HCT116 (cell line): ENCODE measurements around the gene FAM20C. TPM values are rescaled to one million over a fixed set of nuclear protein-coding genes. Genes with fewer than 3 reads are reported as not detected.

Source experiments
- ATAC-seq: fragments of 200-7000 bp; cut with Tn5 transposase; 2 replicates; pipeline ENCODE4 v1.9.1; 2020; ENCODE audit warnings: mild to moderate bottlenecking, moderate library complexity
- BruUV-seq: library from RNA; stranded (reverse); fragments of 400-500 nt; replicated peaks from 2 replicates; lab custom pipeline; 2021; lab: Mats Ljungman, UMichigan
- CTCF ChIA-PET: fragments of 300-600 bp; sonication (Branson Sonifier 250); formaldehyde crosslinking; loops from one replicate; lab custom pipeline; 2021; ENCODE audit warnings: antibody characterized with exemption; lab: Charles Lee
- POLR2A ChIA-PET: fragments of 300-600, 350-600 bp; sonication (Branson Sonifier 250); formaldehyde crosslinking; loops from one replicate; lab custom pipeline; 2021; ENCODE audit warnings: antibody characterized with exemption; lab: Charles Lee
- RAD21 ChIA-PET, 2 experiments: fragments of 300-600 bp; sonication (Branson Sonifier 250); formaldehyde crosslinking; loops; one replicate each; lab custom pipeline; 2023; ENCODE audit warnings: low total read pairs in 2 of 2; ENCODE audit not compliant: uncharacterized antibody in 2 of 2, unreplicated experiment in 2 of 2, low non-redundant PET in 1 of 2; lab: Charles Lee
- DNase-seq: peaks from one replicate; pipeline ENCODE4 v3.0.0-alpha.2; 2010; ENCODE audit warnings: low read depth, low spot score
- H2AFZ ChIP-seq: fragments of 200-600 bp; shearing (Covaris generic), sonication (generic); 2 replicates; pipeline ENCODE4 v1.6.1; 2017; ENCODE audit warnings: low read depth, mixed run types, mixed read lengths, antibody characterized with exemption, low read length; ENCODE audit not compliant: poor library complexity, severe bottlenecking
- H3K27ac ChIP-seq: 2 replicates; pipeline ENCODE4 v1.5.1; 2012; ENCODE audit warnings: low read depth, low read length
- H3K27me3 ChIP-seq: fragments of 200-600 bp; sonication (generic); 2 replicates; pipeline ENCODE4 v1.6.1; 2016; ENCODE audit warnings: mixed run types, low read length, mixed read lengths; ENCODE audit not compliant: insufficient read depth
- H3K36me3 ChIP-seq, 2 experiments: fragments of 200-500 bp in 1 of 2; fragments of 200-600 bp in 1 of 2; sonication (Bioruptor generic) in 1 of 2; sonication (generic) in 1 of 2; 2 replicates each; pipeline versions ENCODE4 v1.5.1 to v1.6.1; 2014 to 2016; ENCODE audit warnings: low read length in 2 of 2, inconsistent platforms in 1 of 2, mixed read lengths in 1 of 2, mixed run types in 1 of 2; ENCODE audit not compliant: insufficient read depth in 2 of 2, control insufficient read depth in 1 of 2
- H3K4me1 ChIP-seq, 2 experiments: fragments of 200-600 bp in 1 of 2; sonication (generic) in 1 of 2; 2 replicates each; pipeline versions ENCODE4 v1.5.1 to v1.6.1; 2012 to 2017; ENCODE audit warnings: low read length in 2 of 2, inconsistent platforms in 1 of 2, mild to moderate bottlenecking in 1 of 2, mixed read lengths in 1 of 2, mixed run types in 1 of 2, moderate library complexity in 1 of 2; ENCODE audit not compliant: insufficient read depth in 2 of 2, control insufficient read depth in 1 of 2
- H3K4me2 ChIP-seq: fragments of 200-600 bp; sonication (generic); 2 replicates; pipeline ENCODE4 v1.6.1; 2017; ENCODE audit warnings: mixed run types, low read length, mixed read lengths
- H3K4me3 ChIP-seq, 2 experiments: fragments of 200-600 bp in 1 of 2; sonication (generic) in 1 of 2; replicated peaks in 1 of 2; 2 replicates each; pipeline ENCODE4 v1.5.1; 2011 to 2016; ENCODE audit warnings: low read length in 2 of 2, control low read depth in 1 of 2, low read depth in 1 of 2, mild to moderate bottlenecking in 1 of 2, mixed read lengths in 1 of 2, mixed run types in 1 of 2
- H3K79me2 ChIP-seq: fragments of 200-600 bp; sonication (generic); 2 replicates; pipeline ENCODE4 v1.6.1; 2017; ENCODE audit warnings: mild to moderate bottlenecking, mixed run types, low read length, moderate library complexity, mixed read lengths; ENCODE audit not compliant: insufficient read depth
- H3K9ac ChIP-seq: fragments of 200-600 bp; sonication (generic); 2 replicates; pipeline ENCODE4 v1.6.1; 2016; ENCODE audit warnings: low read length, mixed read lengths
- H3K9me2 ChIP-seq: fragments of 200-600 bp; sonication (generic), shearing (Covaris generic); 2 replicates; pipeline ENCODE4 v1.6.1; 2017; ENCODE audit warnings: mixed run types, mild to moderate bottlenecking, moderate library complexity; ENCODE audit not compliant: insufficient read depth
- H3K9me3 ChIP-seq, 2 experiments: fragments of 200-500 bp in 1 of 2; fragments of 200-600 bp in 1 of 2; sonication (Bioruptor generic) in 1 of 2; sonication (generic) in 1 of 2; 2 replicates each; pipeline ENCODE4 v1.6.1; 2014 to 2017; ENCODE audit warnings: low read length in 2 of 2, mixed read lengths in 2 of 2, inconsistent platforms in 1 of 2, low read depth in 1 of 2, mild to moderate bottlenecking in 1 of 2, mixed run types in 1 of 2, moderate library complexity in 1 of 2; ENCODE audit not compliant: control insufficient read depth in 1 of 2, insufficient read depth in 1 of 2
- H4K20me1 ChIP-seq: fragments of 200-600 bp; sonication (generic), shearing (Covaris generic); 2 replicates; pipeline ENCODE4 v1.6.1; 2017; ENCODE audit warnings: mixed run types, mild to moderate bottlenecking, moderate library complexity; ENCODE audit not compliant: insufficient read depth
- CTCF ChIP-seq, 3 experiments: fragments of 200-600 bp in 1 of 3; sonication (generic) in 1 of 3; IDR thresholded peaks in 2 of 3; conservative IDR thresholded peaks in 1 of 3; 2 replicates each; pipeline ENCODE4 v1.5.1; 2012 to 2017; ENCODE audit warnings: low read depth in 2 of 3, low read length in 2 of 3, antibody characterized with exemption in 1 of 3, borderline replicate concordance in 1 of 3, control low read depth in 1 of 3, mild to moderate bottlenecking in 1 of 3, mixed read lengths in 1 of 3, mixed run types in 1 of 3, moderate library complexity in 1 of 3; ENCODE audit not compliant: insufficient read depth in 1 of 3
- ELF1 ChIP-seq: IDR thresholded peaks from 2 replicates; pipeline ENCODE4 v1.6.1; 2012; ENCODE audit warnings: low read depth, borderline replicate concordance
- FOSL1 ChIP-seq: IDR thresholded peaks from 2 replicates; pipeline ENCODE4 v1.6.1; 2012; ENCODE audit warnings: low read depth
- MAX ChIP-seq: IDR thresholded peaks from 2 replicates; pipeline ENCODE4 v1.6.1; 2012
- POLR2AphosphoS5 ChIP-seq: IDR thresholded peaks from 2 replicates; pipeline ENCODE4 v1.6.1; 2011; ENCODE audit warnings: mild to moderate bottlenecking, low read depth, low read length, moderate library complexity
- SIN3A ChIP-seq: IDR thresholded peaks from 2 replicates; pipeline ENCODE4 v1.6.1; 2012; ENCODE audit warnings: low read depth
- SP1 ChIP-seq: IDR thresholded peaks from 2 replicates; pipeline ENCODE4 v1.6.1; 2012; ENCODE audit warnings: low read depth
- YY1 ChIP-seq: IDR thresholded peaks from 2 replicates; pipeline ENCODE4 v1.6.1; 2011; ENCODE audit warnings: low read length, low read depth, moderate library complexity, mild to moderate bottlenecking; ENCODE audit not compliant: insufficient replicate concordance; ENCODE audit errors: extremely low read depth
- ZBTB33 ChIP-seq: IDR thresholded peaks from 2 replicates; pipeline ENCODE4 v1.6.1; 2011; ENCODE audit warnings: mild to moderate bottlenecking, low read length, moderate library complexity; ENCODE audit not compliant: insufficient replicate concordance; ENCODE audit errors: extremely low read depth
- ZNF274 ChIP-seq: fragments of 200-500 bp; sonication (Bioruptor generic); IDR thresholded peaks from 2 replicates; pipeline ENCODE4 v1.6.1; 2014; ENCODE audit warnings: mild to moderate bottlenecking, low read depth, low read length, inconsistent platforms
- intact Hi-C: fragments of 100-400 bp; cut with micrococcal nuclease; formaldehyde crosslinking; loops from 2 replicates; pipeline ENCODE4 v1.10.0; 2022
- total RNA-seq: library from RNA; stranded (reverse); gene quantifications from one replicate; pipeline ENCODE4 v1.2.1, GENCODE V29; 2021; ENCODE audit not compliant: unreplicated experiment

The FAM20C gene
- total RNA-seq, 1 experiment from 2014 or later: 27.1 TPM

GRCh38 chr7:269721-270120 is 77.3 kb downstream of the FAM20C start:
- DNase-seq: no peak
- H3K27me3 ChIP-seq: no peaks in the 10 kb centered on the region
- no peak overlapping the region for H3K9ac ChIP-seq
- no peaks in the 10 kb centered on the region for H4K20me1 ChIP-seq
- ChIA-PET CTCF (no interaction called here), RAD21 (no interaction called here), POLR2A (no interaction called here)
- intact Hi-C loops: no loop called here
- H3K36me3 ChIP-seq: no peaks in the 10 kb centered on the region
- H3K9me2 ChIP-seq: no peaks in the 10 kb centered on the region
- H3K9me3 ChIP-seq: peaks cover 0 to 3% of the 10 kb centered on the region in 2 experiments; a peak in 1 of 4 replicates
- H2AFZ ChIP-seq: no peak overlapping the region
- no TSS peak for BruUV-seq
- no peak overlapping the region for H3K4me3 ChIP-seq
- no peak overlapping the region for H3K4me2 ChIP-seq
- TF ChIP-seq ELF1: no peak
- TF ChIP-seq MAX: no peak
- ATAC-seq: no peak
- no peaks in the 10 kb centered on the region for H3K79me2 ChIP-seq
- no peak overlapping the region for H3K27ac ChIP-seq
- H3K4me1 ChIP-seq: no peaks in the 10 kb centered on the region

- ChIA-PET POLR2A (no interaction called here), CTCF (no interaction called here), RAD21 (no interaction called here)
- Histone ChIP-seq H3K9ac (no peak overlapping the region), H3K4me2 (no peak overlapping the region), H3K4me1 (no peaks in the 10 kb centered on the region), H2AFZ (no peak overlapping the region), H3K9me2 (no peaks in the 10 kb centered on the region), H3K27me3 (no peaks in the 10 kb centered on the region), H3K9me3 (peaks cover under 1 to 5% of the 10 kb centered on the region in 2 experiments; a peak in 2 of 4 replicates), H3K36me3 (no peaks in the 10 kb centered on the region), H3K79me2 (no peaks in the 10 kb centered on the region), H3K27ac (no peak overlapping the region), H4K20me1 (no peaks in the 10 kb centered on the region), H3K4me3 (no peak overlapping the region)
- no TSS peak for BruUV-seq
- DNase-seq (no peak), ATAC-seq (no peak)
- intact Hi-C loops: no loop called here
- TF ChIP-seq SP1: no peak
- TF ChIP-seq FOSL1: no peak
- TF ChIP-seq YY1: no peak
- no peak for TF ChIP-seq ELF1
- TF ChIP-seq ZBTB33: no peak
- TF ChIP-seq CTCF (IDR thresholded peaks at IDR 0.05 in 2 of 3, conservative IDR thresholded peaks at IDR 0.05 in 1 of 3; ENCODE audit: borderline replicate concordance in 1 of 3, insufficient read depth in 1 of 3, low read depth in 2 of 3, low read length in 2 of 3): no peak
- no peak for TF ChIP-seq POLR2AphosphoS5
- TF ChIP-seq SIN3A: no peak
- no peak for TF ChIP-seq ZNF274
- TF ChIP-seq MAX: no peak
Observed at GRCh38 chr7:270351-270983, 78.1 kb downstream of the FAM20C start.
